ENCODE data around the gene PRDM1. TPM values are rescaled to one million over a fixed set of nuclear protein-coding genes. Genes with fewer than 3 reads are reported as not detected.

Gene PRDM1
- total and polyA plus RNA-seq, 2 donors (not counting 1 experiment from before 2014, with no cell fraction given): 6.9 to 9.6 TPM

DNA sequence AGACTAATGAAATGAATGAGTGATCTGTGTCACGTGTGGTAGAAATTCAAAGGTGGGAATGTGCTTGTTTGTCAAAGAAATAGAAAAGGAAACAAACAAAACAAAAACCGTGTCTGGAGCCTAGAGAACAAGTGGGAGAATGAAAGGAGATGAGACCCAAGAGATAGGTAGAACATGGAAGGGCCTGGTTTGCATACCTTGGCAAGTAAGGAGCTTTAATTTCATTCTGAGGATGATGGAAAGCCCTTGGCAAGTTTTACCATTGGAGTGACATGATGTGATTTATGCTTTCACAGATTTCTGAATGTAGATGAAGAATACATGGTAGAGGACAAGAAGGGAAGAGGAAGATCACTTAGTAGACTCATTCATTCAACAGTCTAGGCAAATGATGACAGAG is 26.8 kb upstream of the PRDM1 start:
- POLR2A ChIA-PET: no interaction called here
- intact Hi-C loops (cut with micrococcal nuclease): no loop called here
- Histone ChIP-seq H3K4me2 (replicated peaks; ENCODE audit: low read depth, low read length, poor library complexity, severe bottlenecking) (no peak overlapping the region), H3K27me3 (replicated peaks in 1 of 4; ENCODE audit: control extremely low read depth in 1 of 4, control insufficient read depth in 3 of 4, insufficient read depth in 4 of 4, low read length in 3 of 4) (no peaks in the 10 kb centered on the region), H3K4me3 (ENCODE audit: control extremely low read depth in 1 of 5, extremely low read depth in 1 of 5, insufficient read depth in 1 of 5, low read depth in 2 of 5, low read length in 4 of 5) (no peak overlapping the region), H3K79me2 (ENCODE audit: control insufficient read depth, insufficient read depth, low read length) (no peaks in the 10 kb centered on the region), H2AFZ (ENCODE audit: insufficient read depth, low read depth, low read length, poor library complexity, severe bottlenecking) (no peak overlapping the region), H3K9me3 (ENCODE audit: control extremely low read depth in 1 of 3, control insufficient read depth in 2 of 3, insufficient read depth in 1 of 3, low read length in 2 of 3) (no peaks in the 10 kb centered on the region), H3K36me3 (replicated peaks in 1 of 2; ENCODE audit: control extremely low read depth in 1 of 2, control insufficient read depth in 1 of 2, extremely low read depth in 1 of 2, insufficient read depth in 2 of 2, low read length in 1 of 2) (no peaks in the 10 kb centered on the region), H3K9ac (ENCODE audit: low read length) (no peak overlapping the region), H3K4me1 (ENCODE audit: control insufficient read depth in 2 of 2, insufficient read depth in 2 of 2, low read length in 2 of 2) (no peaks in the 10 kb centered on the region), H4K20me1 (ENCODE audit: control insufficient read depth, insufficient read depth, low read length, poor library complexity, severe bottlenecking) (no peaks in the 10 kb centered on the region), H3K27ac (ENCODE audit: low read length in 2 of 2) (no peak overlapping the region)
- no peaks in the 10 kb centered on the region for H3K9me3 Mint-ChIP-seq (ENCODE audit: insufficient read depth)
- 96% methylated on average over 2 of the region's 2 CpGs for WGBS (ENCODE audit: insufficient coverage)
- ATAC-seq (ENCODE audit: low read depth) (no peak), DNase-seq (no peak)
- CTCF ChIA-PET: no interaction called here
- TF ChIP-seq, protein P1, sequence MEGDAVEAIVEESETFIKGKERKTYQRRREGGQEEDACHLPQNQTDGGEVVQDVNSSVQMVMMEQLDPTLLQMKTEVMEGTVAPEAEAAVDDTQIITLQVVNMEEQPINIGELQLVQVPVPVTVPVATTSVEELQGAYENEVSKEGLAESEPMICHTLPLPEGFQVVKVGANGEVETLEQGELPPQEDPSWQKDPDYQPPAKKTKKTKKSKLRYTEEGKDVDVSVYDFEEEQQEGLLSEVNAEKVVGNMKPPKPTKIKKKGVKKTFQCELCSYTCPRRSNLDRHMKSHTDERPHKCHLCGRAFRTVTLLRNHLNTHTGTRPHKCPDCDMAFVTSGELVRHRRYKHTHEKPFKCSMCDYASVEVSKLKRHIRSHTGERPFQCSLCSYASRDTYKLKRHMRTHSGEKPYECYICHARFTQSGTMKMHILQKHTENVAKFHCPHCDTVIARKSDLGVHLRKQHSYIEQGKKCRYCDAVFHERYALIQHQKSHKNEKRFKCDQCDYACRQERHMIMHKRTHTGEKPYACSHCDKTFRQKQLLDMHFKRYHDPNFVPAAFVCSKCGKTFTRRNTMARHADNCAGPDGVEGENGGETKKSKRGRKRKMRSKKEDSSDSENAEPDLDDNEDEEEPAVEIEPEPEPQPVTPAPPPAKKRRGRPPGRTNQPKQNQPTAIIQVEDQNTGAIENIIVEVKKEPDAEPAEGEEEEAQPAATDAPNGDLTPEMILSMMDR (IDR thresholded peaks at IDR 0.05): no peak
- no peak for TF ChIP-seq EZH2 (IDR thresholded peaks at IDR 0.05; ENCODE audit: borderline replicate concordance, insufficient read depth, low read depth, low read length, poor library complexity, severe bottlenecking)
- no peaks in the 10 kb centered on the region for H3K27me3 Mint-ChIP-seq
- no peaks in the 10 kb centered on the region for H3K4me1 Mint-ChIP-seq
- H3K4me3 Mint-ChIP-seq: no peak overlapping the region
- no peak overlapping the region for H3K27ac Mint-ChIP-seq

DNA sequence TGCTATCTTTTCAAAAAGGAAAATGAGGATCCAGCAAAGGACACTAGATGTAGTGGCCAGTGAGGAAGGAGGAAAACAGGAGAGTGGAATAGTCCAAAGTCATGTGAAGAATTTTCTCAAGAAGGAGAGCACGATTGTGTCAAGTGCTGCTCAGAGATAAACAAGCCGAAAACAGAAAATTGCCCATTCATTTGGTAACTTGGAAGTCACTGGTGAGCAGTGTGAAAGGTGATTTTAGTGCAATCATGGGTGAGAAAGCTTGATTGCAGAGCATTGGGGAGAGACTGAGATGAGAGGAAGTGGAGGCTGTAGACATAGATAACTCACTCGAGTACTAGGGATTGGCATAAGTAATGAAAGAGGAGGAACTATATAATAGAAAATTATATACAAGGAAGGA is 26.0 kb upstream of the PRDM1 start:
- intact Hi-C loops (cut with micrococcal nuclease): no loop called here
- TF ChIP-seq EZH2 (IDR thresholded peaks at IDR 0.05; ENCODE audit: borderline replicate concordance, insufficient read depth, low read depth, low read length, poor library complexity, severe bottlenecking): no peak
- TF ChIP-seq, protein P1 (IDR thresholded peaks at IDR 0.05): no peak
- no peaks in the 10 kb centered on the region for H3K79me2 ChIP-seq (ENCODE audit: control insufficient read depth, insufficient read depth, low read length)
- POLR2A ChIA-PET: no interaction called here
- no peak overlapping the region for H3K4me3 ChIP-seq (ENCODE audit: control extremely low read depth in 1 of 5, extremely low read depth in 1 of 5, insufficient read depth in 1 of 5, low read depth in 2 of 5, low read length in 4 of 5)
- Mint-ChIP-seq H3K27me3 (no peaks in the 10 kb centered on the region), H3K27ac (no peak overlapping the region), H3K4me3 (no peak overlapping the region), H3K4me1 (no peaks in the 10 kb centered on the region), H3K9me3 (ENCODE audit: insufficient read depth) (no peaks in the 10 kb centered on the region)
- no peak overlapping the region for H3K9ac ChIP-seq (ENCODE audit: low read length)
- H3K27ac ChIP-seq (ENCODE audit: low read length in 2 of 2): no peak overlapping the region
- H4K20me1 ChIP-seq (ENCODE audit: control insufficient read depth, insufficient read depth, low read length, poor library complexity, severe bottlenecking): no peaks in the 10 kb centered on the region
- no peaks in the 10 kb centered on the region for H3K27me3 ChIP-seq (replicated peaks in 1 of 4; ENCODE audit: control extremely low read depth in 1 of 4, control insufficient read depth in 3 of 4, insufficient read depth in 4 of 4, low read length in 3 of 4)
- no peak overlapping the region for H3K4me2 ChIP-seq (replicated peaks; ENCODE audit: low read depth, low read length, poor library complexity, severe bottlenecking)
- DNase-seq (no peak), ATAC-seq (ENCODE audit: low read depth) (no peak)
- no peak overlapping the region for H2AFZ ChIP-seq (ENCODE audit: insufficient read depth, low read depth, low read length, poor library complexity, severe bottlenecking)
- WGBS (ENCODE audit: insufficient coverage): 86% methylated on average over 2 of the region's 3 CpGs
- no peaks in the 10 kb centered on the region for H3K4me1 ChIP-seq (ENCODE audit: control insufficient read depth in 2 of 2, insufficient read depth in 2 of 2, low read length in 2 of 2)
- no peaks in the 10 kb centered on the region for H3K36me3 ChIP-seq (replicated peaks in 1 of 2; ENCODE audit: control extremely low read depth in 1 of 2, control insufficient read depth in 1 of 2, extremely low read depth in 1 of 2, insufficient read depth in 2 of 2, low read length in 1 of 2)
- H3K9me3 ChIP-seq (ENCODE audit: control extremely low read depth in 1 of 3, control insufficient read depth in 2 of 3, insufficient read depth in 1 of 3, low read length in 2 of 3): no peaks in the 10 kb centered on the region
- CTCF ChIA-PET: no interaction called here
